Measurements from ENCODE around the gene PDXP. TPM values are rescaled to one million over a fixed set of nuclear protein-coding genes. Genes with fewer than 3 reads are reported as not detected.

The PDXP gene
- total and polyA plus RNA-seq, 3 donors from 2014 or later: 51.9 to 117 (median 95.7) TPM

DNA sequence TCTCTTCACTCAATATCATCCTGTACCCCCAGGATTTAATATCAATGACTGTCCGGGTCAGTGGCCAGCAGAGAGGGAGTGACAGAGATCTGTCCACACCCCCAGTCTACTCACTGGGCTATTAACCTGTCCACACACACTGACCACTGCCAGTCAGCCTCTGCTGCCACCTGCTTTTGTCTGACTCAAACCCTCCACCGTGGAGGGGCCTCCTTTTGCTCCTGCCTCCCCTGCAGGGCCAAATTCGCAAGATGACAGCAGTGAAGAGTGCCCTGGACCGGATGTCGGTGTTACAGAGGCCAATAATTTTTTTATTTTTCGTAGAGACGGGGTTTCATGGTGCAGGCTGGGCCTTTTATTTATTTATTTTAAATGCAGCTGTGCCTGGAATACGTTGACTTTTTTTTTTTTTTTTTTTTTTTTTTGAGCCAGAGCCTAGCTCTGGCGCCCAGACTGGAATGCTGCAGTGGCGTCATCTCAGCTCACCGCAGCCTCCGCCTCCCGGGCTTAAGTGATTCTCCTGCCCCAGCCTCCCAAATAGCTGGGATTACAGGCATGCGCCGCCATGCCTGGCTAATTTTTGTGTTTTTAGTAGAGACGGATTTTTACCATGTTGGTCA is 5.1 kb downstream of the PDXP start:
- Histone ChIP-seq H3K9me3 (no peaks in the 10 kb centered on the region), H3K27ac (peak overlapping the region; percentile 53 to 72), H3K4me3 (no peak overlapping the region), H3K27me3 (no peaks in the 10 kb centered on the region), H3K36me3 (ENCODE audit: low read depth, missing control alignments) (no peaks in the 10 kb centered on the region), H3K4me1 (peaks cover 40% of the 10 kb centered on the region)
- intact Hi-C loops (cut with DNase I; ENCODE audit: low total_unique reads): loop anchor here (10.0 kb wide), 1 partner anchor 131 kb away; no protein-coding TSS in a partner anchor
- TF ChIP-seq POLR2A (IDR thresholded peaks at IDR 0.05) (no peak), CTCF (IDR thresholded peaks at IDR 0.05) (no peak)
- WGBS, 2 donors: 65% methylated on average over 16 of the region's 16 CpGs
- DNase-seq: no peak

GRCh38 chr22:37664249-37665101 is 6.0 kb downstream of the PDXP start:
- peak overlapping the region in 1 of 2 donors; percentile 69 for H3K27ac ChIP-seq
- no peaks in the 10 kb centered on the region for H3K27me3 ChIP-seq
- H3K4me3 ChIP-seq: no peak overlapping the region
- H3K36me3 ChIP-seq (ENCODE audit: low read depth, missing control alignments): no peaks in the 10 kb centered on the region
- intact Hi-C loops (cut with DNase I; ENCODE audit: low total_unique reads): loop anchor here (10.0 kb wide), 1 partner anchor 130 kb away; no protein-coding TSS in a partner anchor
- whole genome bisulfite sequencing, 2 donors: 47 to 48% methylated on average over 15 to 16 of the region's 16 CpGs
- H3K9me3 ChIP-seq: no peaks in the 10 kb centered on the region
- TF ChIP-seq POLR2A (IDR thresholded peaks at IDR 0.05): no peak
- no peak for TF ChIP-seq CTCF (IDR thresholded peaks at IDR 0.05)
- DNase-seq: peak; percentile 93
- peaks cover 37% of the 10 kb centered on the region for H3K4me1 ChIP-seq

DNA sequence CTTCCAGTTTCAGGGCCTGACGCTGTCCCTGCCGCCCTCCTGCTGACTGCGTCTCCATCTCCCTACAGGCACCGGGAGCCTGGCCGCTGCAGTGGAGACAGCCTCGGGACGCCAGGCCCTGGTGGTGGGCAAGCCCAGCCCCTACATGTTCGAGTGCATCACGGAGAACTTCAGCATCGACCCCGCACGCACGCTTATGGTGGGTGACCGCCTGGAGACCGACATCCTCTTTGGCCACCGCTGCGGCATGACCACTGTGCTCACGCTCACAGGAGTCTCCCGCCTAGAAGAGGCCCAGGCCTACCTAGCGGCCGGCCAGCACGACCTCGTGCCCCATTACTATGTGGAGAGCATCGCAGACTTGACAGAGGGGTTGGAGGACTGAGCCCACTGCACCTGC is 7.0 kb downstream of the PDXP start:
- Histone ChIP-seq H3K27me3 (no peaks in the 10 kb centered on the region), H3K27ac (peak overlapping the region; percentile 2 to 69), H3K36me3 (ENCODE audit: low read depth, missing control alignments) (no peaks in the 10 kb centered on the region), H3K4me3 (no peak overlapping the region), H3K4me1 (peaks cover 27% of the 10 kb centered on the region), H3K9me3 (no peaks in the 10 kb centered on the region)
- TF ChIP-seq POLR2A (IDR thresholded peaks at IDR 0.05) (no peak), CTCF (IDR thresholded peaks at IDR 0.05) (no peak)
- no peak for DNase-seq
- intact Hi-C loops (cut with DNase I; ENCODE audit: low total_unique reads): loop anchor here (10.0 kb wide), 1 partner anchor 129 kb away; no protein-coding TSS in a partner anchor
- 74 to 91% methylated on average over 21 to 24 of the region's 24 CpGs for whole genome bisulfite sequencing, 2 donors

DNA sequence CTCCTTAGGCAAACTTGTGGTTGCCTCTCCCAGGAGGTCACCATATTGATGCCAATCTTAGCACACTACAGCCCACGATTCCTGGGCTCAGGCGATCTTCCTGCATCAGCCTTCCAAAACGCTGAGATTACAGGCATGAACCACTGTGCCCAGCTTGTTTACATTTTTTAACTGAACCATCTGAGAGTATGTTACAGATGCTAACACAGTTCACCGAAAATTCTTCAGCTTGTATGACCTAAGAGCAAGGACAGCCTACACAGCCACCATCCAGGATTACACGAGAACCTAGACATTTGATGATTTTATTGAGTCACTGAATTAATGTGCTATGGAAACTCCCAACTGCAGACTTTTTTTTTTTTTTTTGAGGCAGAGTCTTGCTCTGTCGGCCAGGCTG is 11.1 kb downstream of the PDXP start:
- H3K4me1 ChIP-seq: peaks cover 12% of the 10 kb centered on the region

More for the DNA sequence above, 11.1 kb downstream of the PDXP start:
- DNase-seq: no peak
- WGBS, 2 donors: 84 to 87% methylated on average over 6 of the region's 6 CpGs
- Histone ChIP-seq H3K9me3 (no peaks in the 10 kb centered on the region), H3K4me3 (no peak overlapping the region), H3K27ac (no peak overlapping the region), H3K36me3 (ENCODE audit: low read depth, missing control alignments) (no peaks in the 10 kb centered on the region), H3K27me3 (no peaks in the 10 kb centered on the region)
- intact Hi-C loops (cut with DNase I; ENCODE audit: low total_unique reads): loop anchor here (10.0 kb wide), 1 partner anchor 125 kb away; no protein-coding TSS in a partner anchor
- TF ChIP-seq CTCF (IDR thresholded peaks at IDR 0.05): no peak
- TF ChIP-seq POLR2A (IDR thresholded peaks at IDR 0.05): no peak
